CD1c-positive myeloid dendritic cell (primary cell): Measurements from ENCODE around the gene LPCAT1.
"Not testable (repeated sequence)": the region's sequence is repeated elsewhere in the genome, so short reads cannot be mapped to it uniquely, and the experiment has no call there.

Experiments used
- DNase-seq: peaks from one replicate; pipeline ENCODE4 v3.0.0-alpha.2; 2016; ENCODE audit errors: extremely low spot score

LPCAT1 gene

GRCh38 chr5:1428107-1428506 lies 95.7 kb downstream of the LPCAT1 start:
- no peak for DNase-seq

GRCh38 chr5:1424716-1425115 lies 99.0 kb downstream of the LPCAT1 start:
- no peak for DNase-seq

GRCh38 chr5:1423901-1424603 lies 99.7 kb downstream of the LPCAT1 start:
- no peak for DNase-seq

GRCh38 chr5:1422522-1422921 lies 101.2 kb downstream of the LPCAT1 start:
- not testable (repeated sequence) for DNase-seq

GRCh38 chr5:1421521-1422341 lies 102.0 kb downstream of the LPCAT1 start:
- no peak for DNase-seq

- DNase-seq = no peak
These were observed 103.3 kb downstream of the LPCAT1 start for GRCh38 chr5:1420211-1421195.

GRCh38 chr5:1419476-1420210 lies 104.1 kb downstream of the LPCAT1 start:
- DNase-seq = no peak

GRCh38 chr5:1418921-1419280 lies 104.9 kb downstream of the LPCAT1 start:
- DNase-seq = no peak

- no peak for DNase-seq
These were observed 105.4 kb downstream of the LPCAT1 start for GRCh38 chr5:1418238-1418920.

- no peak for DNase-seq
These were observed 106.1 kb downstream of the LPCAT1 start for GRCh38 chr5:1417586-1418225.

- no peak for DNase-seq
These were observed 106.8 kb downstream of the LPCAT1 start for GRCh38 chr5:1416856-1417469.

- no peak for DNase-seq
These were observed 108.0 kb downstream of the LPCAT1 start for GRCh38 chr5:1415626-1416360.

- DNase-seq = no peak
These were observed 108.7 kb downstream of the LPCAT1 start for GRCh38 chr5:1415059-1415425.

GRCh38 chr5:1414311-1415058 lies 109.3 kb downstream of the LPCAT1 start:
- no peak for DNase-seq

GRCh38 chr5:1413611-1414241 lies 110.0 kb downstream of the LPCAT1 start:
- DNase-seq = no peak

- DNase-seq = no peak
These were observed 110.5 kb downstream of the LPCAT1 start for GRCh38 chr5:1413211-1413610.

- no peak for DNase-seq
These were observed 111.1 kb downstream of the LPCAT1 start for GRCh38 chr5:1412621-1413020.

GRCh38 chr5:1412163-1412562 lies 111.6 kb downstream of the LPCAT1 start:
- DNase-seq = no peak
